HTERT RPE-1 (cell line): ENCODE measurements around the gene ACP1.
"Not testable (repeated sequence)": the region's sequence is repeated elsewhere in the genome, so short reads cannot be mapped to it uniquely, and the experiment has no call there.

Experiments
- in situ Hi-C: fragments of 300-500 bp; cut with MboI; formaldehyde crosslinking; loops from 4 replicates; pipeline ENCODE4 v1.14.3; 2020; ENCODE audit warnings: low sequenced_read_pairs

The ACP1 gene

GRCh38 chr2:309148-309953 lies 44.6 kb downstream of the ACP1 start:
- in situ Hi-C loops: no loop called here

GRCh38 chr2:309954-310510 lies 45.3 kb downstream of the ACP1 start:
- in situ Hi-C loops: no loop called here

GRCh38 chr2:310994-311393 lies 46.2 kb downstream of the ACP1 start:
- in situ Hi-C loops: no loop called here

GRCh38 chr2:313991-314390 lies 49.2 kb downstream of the ACP1 start:
- in situ Hi-C loops: no loop called here

- in situ Hi-C loops: no loop called here
These were observed 50.0 kb downstream of the ACP1 start for GRCh38 chr2:314561-315336.

GRCh38 chr2:315925-316324 lies 51.2 kb downstream of the ACP1 start:
- in situ Hi-C loops: not testable (repeated sequence)

- in situ Hi-C loops: no loop called here
These were observed 51.6 kb downstream of the ACP1 start for GRCh38 chr2:316381-316780.

- in situ Hi-C loops: no loop called here
These were observed 53.0 kb downstream of the ACP1 start for GRCh38 chr2:317501-318424.

- in situ Hi-C loops: no loop called here
These were observed 54.4 kb downstream of the ACP1 start for GRCh38 chr2:319059-319600.

- in situ Hi-C loops: no loop called here
These were observed 55.8 kb downstream of the ACP1 start for GRCh38 chr2:320561-320960.

- in situ Hi-C loops: no loop called here
These were observed 57.6 kb downstream of the ACP1 start for GRCh38 chr2:322326-322725.

GRCh38 chr2:323035-323434 lies 58.3 kb downstream of the ACP1 start:
- in situ Hi-C loops: no loop called here
